ENCODE measurements around the gene FNIP1. TPM values are rescaled to one million over a fixed set of nuclear protein-coding genes. Genes with fewer than 3 reads are reported as not detected.

FNIP1 gene
- total and polyA plus RNA-seq, 2 experiments from 2014 or later: 20.7 to 73.4 TPM

DNA sequence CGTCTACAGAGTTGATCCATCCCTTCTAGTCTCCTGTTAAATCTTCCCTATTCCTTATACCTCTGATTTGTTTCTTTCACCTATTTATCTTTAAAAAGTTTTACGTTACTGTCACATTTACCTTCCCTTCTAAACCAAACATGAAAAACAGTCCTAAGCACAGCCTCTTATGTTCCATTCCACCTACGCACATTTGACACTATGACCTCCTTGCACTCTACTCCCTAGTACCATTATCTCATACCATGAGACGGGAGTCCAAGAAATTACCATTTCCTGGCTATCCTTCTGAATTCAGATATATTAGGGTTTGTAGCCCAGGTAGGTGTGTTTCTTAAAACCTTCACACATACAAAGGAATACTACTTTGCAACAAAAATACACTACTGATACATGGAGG lies 25.1 kb downstream of the FNIP1 start:
- H3K9me3 ChIP-seq (ENCODE audit: low read depth): no peaks in the 10 kb centered on the region
- no peak overlapping the region for H3K4me2 ChIP-seq
- H3K27me3 ChIP-seq: no peaks in the 10 kb centered on the region
- no peaks in the 10 kb centered on the region for H3K36me3 ChIP-seq (replicated peaks; ENCODE audit: insufficient read depth, low read depth)
- 84% methylated on average over 4 of the region's 4 CpGs for WGBS (ENCODE audit: low lambda C conversion rate, missing lambda C conversion rate)
- H3K4me3 ChIP-seq: no peak overlapping the region
- DNase-seq (ENCODE audit: low spot score): no peak
- H3K79me2 ChIP-seq: peaks cover 100% of the 10 kb centered on the region
- peaks cover 99% of the 10 kb centered on the region for H4K20me1 ChIP-seq (ENCODE audit: insufficient read depth, poor library complexity, severe bottlenecking)
- no peak overlapping the region for H2AFZ ChIP-seq
- H3K27ac ChIP-seq: no peak overlapping the region
- H3K4me1 ChIP-seq (ENCODE audit: insufficient read depth): no peaks in the 10 kb centered on the region
- no peak for TF ChIP-seq EZH2phosphoT487 (IDR thresholded peaks at IDR 0.05; ENCODE audit: low read depth, severe bottlenecking, unreplicated experiment)
- TF ChIP-seq, protein P1, sequence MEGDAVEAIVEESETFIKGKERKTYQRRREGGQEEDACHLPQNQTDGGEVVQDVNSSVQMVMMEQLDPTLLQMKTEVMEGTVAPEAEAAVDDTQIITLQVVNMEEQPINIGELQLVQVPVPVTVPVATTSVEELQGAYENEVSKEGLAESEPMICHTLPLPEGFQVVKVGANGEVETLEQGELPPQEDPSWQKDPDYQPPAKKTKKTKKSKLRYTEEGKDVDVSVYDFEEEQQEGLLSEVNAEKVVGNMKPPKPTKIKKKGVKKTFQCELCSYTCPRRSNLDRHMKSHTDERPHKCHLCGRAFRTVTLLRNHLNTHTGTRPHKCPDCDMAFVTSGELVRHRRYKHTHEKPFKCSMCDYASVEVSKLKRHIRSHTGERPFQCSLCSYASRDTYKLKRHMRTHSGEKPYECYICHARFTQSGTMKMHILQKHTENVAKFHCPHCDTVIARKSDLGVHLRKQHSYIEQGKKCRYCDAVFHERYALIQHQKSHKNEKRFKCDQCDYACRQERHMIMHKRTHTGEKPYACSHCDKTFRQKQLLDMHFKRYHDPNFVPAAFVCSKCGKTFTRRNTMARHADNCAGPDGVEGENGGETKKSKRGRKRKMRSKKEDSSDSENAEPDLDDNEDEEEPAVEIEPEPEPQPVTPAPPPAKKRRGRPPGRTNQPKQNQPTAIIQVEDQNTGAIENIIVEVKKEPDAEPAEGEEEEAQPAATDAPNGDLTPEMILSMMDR (IDR thresholded peaks at IDR 0.05; ENCODE audit: poor library complexity): no peak
- no peak for TF ChIP-seq EZH2 (IDR thresholded peaks at IDR 0.05; ENCODE audit: borderline replicate concordance)
- no peaks in the 10 kb centered on the region for H3K9me2 ChIP-seq (replicated peaks; ENCODE audit: insufficient read depth)

DNA sequence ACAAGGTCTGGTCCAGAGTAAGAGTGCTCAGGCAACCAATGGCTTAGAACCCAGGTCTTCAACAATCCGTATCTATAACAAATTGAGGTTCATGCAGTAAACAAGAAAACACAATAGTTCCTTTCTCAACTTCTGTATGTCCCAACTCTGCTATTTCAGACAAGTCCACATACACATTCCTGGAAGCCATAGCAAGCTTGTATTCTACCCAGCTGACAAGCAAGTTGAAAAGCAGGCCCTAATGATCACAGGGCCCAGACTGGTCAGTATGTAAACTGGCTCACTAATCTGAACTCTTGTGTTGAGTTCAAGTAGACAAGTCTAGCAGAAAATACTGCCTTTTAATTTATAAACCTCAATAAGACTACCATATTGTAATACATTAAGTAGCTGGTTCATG lies 26.9 kb downstream of the FNIP1 start:
- Histone ChIP-seq H3K4me1 (ENCODE audit: insufficient read depth) (no peaks in the 10 kb centered on the region), H3K27ac (no peak overlapping the region), H3K4me3 (no peak overlapping the region), H2AFZ (no peak overlapping the region), H3K9me2 (replicated peaks; ENCODE audit: insufficient read depth) (no peaks in the 10 kb centered on the region), H3K9me3 (ENCODE audit: low read depth) (no peaks in the 10 kb centered on the region), H4K20me1 (ENCODE audit: insufficient read depth, poor library complexity, severe bottlenecking) (peaks cover 99% of the 10 kb centered on the region), H3K36me3 (replicated peaks; ENCODE audit: insufficient read depth, low read depth) (no peaks in the 10 kb centered on the region), H3K79me2 (peaks cover 100% of the 10 kb centered on the region), H3K27me3 (no peaks in the 10 kb centered on the region), H3K4me2 (no peak overlapping the region)
- DNase-seq (ENCODE audit: low spot score): no peak
- 100% methylated on average over 1 of the region's 1 CpG for WGBS (ENCODE audit: low lambda C conversion rate, missing lambda C conversion rate)
- no peak for TF ChIP-seq EZH2 (IDR thresholded peaks at IDR 0.05; ENCODE audit: borderline replicate concordance)
- TF ChIP-seq, protein P1 (IDR thresholded peaks at IDR 0.05; ENCODE audit: poor library complexity): no peak
- no peak for TF ChIP-seq EZH2phosphoT487 (IDR thresholded peaks at IDR 0.05; ENCODE audit: low read depth, severe bottlenecking, unreplicated experiment)

DNA sequence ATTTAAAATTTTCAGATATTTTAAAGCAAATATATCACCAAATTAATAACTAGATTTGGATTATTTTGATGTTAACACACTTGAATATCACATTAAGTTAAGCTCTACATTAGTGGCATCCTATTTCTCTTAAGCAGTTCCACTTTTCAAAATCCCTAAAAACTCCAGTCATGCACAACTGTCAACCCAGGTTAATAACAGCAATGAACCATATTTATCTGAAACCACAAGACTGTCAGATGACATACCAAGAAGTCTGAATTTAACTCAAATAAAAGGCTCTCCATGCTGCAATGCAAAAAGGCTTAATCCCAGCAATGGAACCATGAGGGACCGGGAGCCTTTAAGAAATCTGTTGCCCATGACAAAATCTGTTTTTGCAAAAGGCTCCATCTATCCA lies 27.5 kb downstream of the FNIP1 start:
- no peak overlapping the region for H3K27ac ChIP-seq
- peaks cover 97% of the 10 kb centered on the region for H4K20me1 ChIP-seq (ENCODE audit: insufficient read depth, poor library complexity, severe bottlenecking)
- no peak overlapping the region for H2AFZ ChIP-seq
- no peak overlapping the region for H3K4me3 ChIP-seq
- no peaks in the 10 kb centered on the region for H3K27me3 ChIP-seq
- TF ChIP-seq, protein P1 (IDR thresholded peaks at IDR 0.05; ENCODE audit: poor library complexity): no peak
- TF ChIP-seq EZH2phosphoT487 (IDR thresholded peaks at IDR 0.05; ENCODE audit: low read depth, severe bottlenecking, unreplicated experiment): no peak
- no peak for TF ChIP-seq EZH2 (IDR thresholded peaks at IDR 0.05; ENCODE audit: borderline replicate concordance)
- no peaks in the 10 kb centered on the region for H3K9me3 ChIP-seq (ENCODE audit: low read depth)
- peaks cover 100% of the 10 kb centered on the region for H3K79me2 ChIP-seq
- H3K36me3 ChIP-seq (replicated peaks; ENCODE audit: insufficient read depth, low read depth): no peaks in the 10 kb centered on the region
- H3K4me1 ChIP-seq (ENCODE audit: insufficient read depth): no peaks in the 10 kb centered on the region
- no peak overlapping the region for H3K4me2 ChIP-seq
- DNase-seq (ENCODE audit: low spot score): no peak
- H3K9me2 ChIP-seq (replicated peaks; ENCODE audit: insufficient read depth): no peaks in the 10 kb centered on the region
- 100% methylated on average over 1 of the region's 1 CpG for WGBS (ENCODE audit: low lambda C conversion rate, missing lambda C conversion rate)

DNA sequence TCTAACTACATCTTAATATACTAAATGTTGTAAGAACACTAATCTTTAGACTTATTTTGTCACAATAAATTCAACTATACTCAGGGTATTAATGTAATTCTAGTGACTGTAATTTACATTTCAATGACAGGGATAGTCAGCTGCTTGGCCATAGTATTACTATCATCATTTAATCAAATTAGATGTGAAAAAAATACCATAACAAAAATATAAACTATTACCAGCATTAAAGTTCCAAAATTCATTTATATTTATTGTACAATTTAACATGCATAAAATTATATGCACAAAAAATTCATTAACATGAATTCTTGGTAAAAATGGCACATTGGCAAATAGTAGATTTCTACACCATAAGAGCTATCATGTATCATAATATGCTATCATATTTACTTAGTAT lies 28.9 kb downstream of the FNIP1 start:
- H4K20me1 ChIP-seq (ENCODE audit: insufficient read depth, poor library complexity, severe bottlenecking): peaks cover 84% of the 10 kb centered on the region
- TF ChIP-seq, protein P1 (IDR thresholded peaks at IDR 0.05; ENCODE audit: poor library complexity): no peak
- no peak for TF ChIP-seq EZH2 (IDR thresholded peaks at IDR 0.05; ENCODE audit: borderline replicate concordance)
- no peak for TF ChIP-seq EZH2phosphoT487 (IDR thresholded peaks at IDR 0.05; ENCODE audit: low read depth, severe bottlenecking, unreplicated experiment)
- no peak for DNase-seq (ENCODE audit: low spot score)

More for the DNA sequence above, 28.9 kb downstream of the FNIP1 start:
- H3K79me2 ChIP-seq: peaks cover 100% of the 10 kb centered on the region
- no peaks in the 10 kb centered on the region for H3K27me3 ChIP-seq
- no peaks in the 10 kb centered on the region for H3K4me1 ChIP-seq (ENCODE audit: insufficient read depth)
- no peak overlapping the region for H2AFZ ChIP-seq
- H3K4me3 ChIP-seq: no peak overlapping the region
- no peaks in the 10 kb centered on the region for H3K9me2 ChIP-seq (replicated peaks; ENCODE audit: insufficient read depth)
- no peaks in the 10 kb centered on the region for H3K36me3 ChIP-seq (replicated peaks; ENCODE audit: insufficient read depth, low read depth)
- H3K27ac ChIP-seq: no peak overlapping the region
- no peaks in the 10 kb centered on the region for H3K9me3 ChIP-seq (ENCODE audit: low read depth)
- no peak overlapping the region for H3K4me2 ChIP-seq

All from hepatocyte (in vitro differentiated cells).